ENCODE data around the gene TUBA1B.

Gene TUBA1B

DNA sequence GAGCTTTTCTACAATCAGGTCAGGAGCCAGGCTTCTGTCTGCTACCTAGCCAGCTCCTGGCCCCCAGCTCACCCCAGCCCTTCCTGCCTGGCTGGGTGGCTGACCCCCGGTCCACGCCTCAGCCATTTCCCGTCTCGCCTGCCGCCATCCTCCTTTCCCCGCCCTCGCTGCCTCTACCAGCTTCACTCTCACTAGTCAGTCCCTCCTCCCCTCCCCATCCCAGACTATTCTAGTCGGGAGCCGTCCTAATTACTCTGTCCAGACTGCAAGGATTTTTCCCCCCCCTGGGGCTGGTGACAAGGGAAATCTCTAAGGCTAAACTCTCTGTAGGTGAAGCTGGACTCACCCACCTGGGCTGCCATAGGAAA lies 37.4 kb downstream of the TUBA1B start:
- peak in 1 of 42 donors; percentile 17 for DNase-seq
- intact Hi-C loops (cut with DNase I) = no loop called here

DNA sequence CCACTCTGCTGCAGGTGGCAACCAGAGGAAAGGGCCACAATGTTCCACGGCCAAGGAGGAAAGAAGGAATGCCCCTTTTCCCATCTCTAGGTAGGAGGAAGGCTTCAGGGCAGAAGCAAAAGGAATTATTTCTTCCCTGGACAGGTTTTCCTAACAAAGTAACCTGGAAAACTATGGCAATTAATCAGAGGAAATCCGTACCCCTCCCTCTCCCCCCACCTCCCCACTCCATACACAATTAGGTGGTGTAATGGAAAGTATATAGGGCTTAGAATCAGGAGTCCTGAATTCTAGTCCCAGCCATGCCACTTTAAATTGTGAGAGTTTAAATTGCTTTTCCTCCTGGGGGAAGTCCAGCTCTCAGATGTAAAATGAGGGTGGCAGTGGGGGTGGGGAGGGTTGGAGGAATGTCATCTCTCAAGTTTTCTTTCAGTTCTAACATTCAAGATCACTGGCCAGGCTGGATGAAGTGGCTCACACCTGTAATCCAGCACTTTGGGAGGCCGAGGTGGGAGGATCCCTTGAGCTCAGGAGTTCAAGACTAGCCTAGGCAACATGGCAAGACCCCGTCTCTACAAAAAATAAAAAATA lies 38.3 kb downstream of the TUBA1B start:
- intact Hi-C loops (cut with DNase I) = no loop called here
- DNase-seq = no peak

GRCh38 chr12:49092086-49092815 lies 38.9 kb downstream of the TUBA1B start:
- DNase-seq = peak; percentile 41 to 89 (median 72)
- intact Hi-C loops (cut with DNase I) = no loop called here

- no peak for DNase-seq
- intact Hi-C loops (cut with DNase I) = no loop called here
These were observed 39.4 kb downstream of the TUBA1B start for GRCh38 chr12:49091836-49092085.

GRCh38 chr12:49091056-49091835 lies 39.9 kb downstream of the TUBA1B start:
- intact Hi-C loops (cut with DNase I) = no loop called here
- no peak for DNase-seq

- DNase-seq = peak in 30 of 42 donors; percentile 24 to 79 (median 50)
- intact Hi-C loops (cut with DNase I) = loop anchor here (5.0 kb wide), 1 partner anchor 42 kb away; the partner anchor contains the start of gene TUBA1B
These were observed 41.1 kb downstream of the TUBA1B start for GRCh38 chr12:49089821-49090773.

GRCh38 chr12:49088932-49089330 lies 42.3 kb downstream of the TUBA1B start:
- DNase-seq = peak in 1 of 42 donors; percentile 28

GRCh38 chr12:49088150-49088931 lies 42.9 kb downstream of the TUBA1B start:
- intact Hi-C loops (cut with DNase I) = loop anchor here (5.0 kb wide), 1 partner anchor 44 kb away; the partner anchor contains the start of gene TUBA1B
- peak; percentile 62 to 94 (median 84) for DNase-seq

More at GRCh38 chr12:49088932-49089330, 42.3 kb downstream of the TUBA1B start:
- intact Hi-C loops (cut with DNase I) = loop anchor here (5.0 kb wide), 1 partner anchor 43 kb away; the partner anchor contains the start of gene TUBA1B

GRCh38 chr12:49086116-49086515 lies 45.1 kb downstream of the TUBA1B start:
- intact Hi-C loops (cut with DNase I) = loop anchor here (5.0 kb wide), 1 partner anchor 46 kb away; the partner anchor contains the start of gene TUBA1B

DNA sequence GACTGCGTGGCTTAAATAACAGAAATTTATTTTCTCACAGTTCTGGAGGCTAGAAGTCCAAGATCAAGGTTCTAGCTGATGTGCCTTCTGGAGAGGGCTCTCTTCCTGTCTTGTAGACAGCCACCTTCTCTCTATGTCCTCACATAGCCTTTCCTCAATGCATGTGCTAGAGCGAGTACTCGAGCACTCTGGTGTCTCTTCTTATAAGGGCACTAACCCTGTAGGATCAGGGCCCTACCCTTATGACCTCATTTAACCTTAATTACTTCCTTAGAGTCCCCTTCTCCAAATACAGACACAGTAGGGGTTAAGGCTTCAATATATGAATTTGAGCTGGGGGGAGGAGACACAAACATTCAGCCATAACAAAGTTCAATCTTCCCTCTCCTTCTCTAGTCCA lies 46.8 kb downstream of the TUBA1B start:
- DNase-seq = no peak
- intact Hi-C loops (cut with DNase I) = no loop called here

More at GRCh38 chr12:49086116-49086515, 45.1 kb downstream of the TUBA1B start:
- DNase-seq = no peak

DNA sequence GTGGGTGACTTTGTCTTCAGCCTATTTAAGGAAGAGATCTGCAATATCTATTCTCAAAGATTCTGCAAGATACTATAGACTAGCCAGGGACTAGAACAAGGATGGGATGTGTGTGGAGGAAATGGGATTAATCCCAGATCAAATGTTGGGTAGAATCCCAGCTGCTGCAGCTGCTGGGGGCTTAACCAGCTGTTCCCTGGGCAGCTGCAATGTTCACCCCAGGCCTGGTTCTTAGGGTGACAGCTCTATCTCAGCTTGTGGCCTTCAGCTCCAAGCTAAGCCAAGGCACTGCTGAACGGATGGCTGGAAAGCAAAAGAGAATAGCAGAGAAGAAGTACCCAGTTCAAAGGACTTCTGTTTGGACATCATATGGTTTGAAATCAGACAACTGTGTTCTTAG lies 51.4 kb downstream of the TUBA1B start:
- intact Hi-C loops (cut with DNase I) = no loop called here
- DNase-seq = no peak
